Endodermal cell (in vitro differentiated cells): ENCODE results near the gene ARHGDIG. TPM values are rescaled to one million over a fixed set of nuclear protein-coding genes. Genes with fewer than 3 reads are reported as not detected.

ENCODE experiments used
- DNase-seq: peaks from one replicate; pipeline ENCODE4 v3.0.0-alpha.2; 2017
- H3K27ac ChIP-seq: 2 replicates; pipeline ENCODE4 v1.5.1; 2013; ENCODE audit warnings: mild to moderate bottlenecking, low read depth, low read length, moderate library complexity
- H3K27me3 ChIP-seq: 2 replicates; pipeline ENCODE4 v1.6.1; 2013; ENCODE audit warnings: mild to moderate bottlenecking, low read length, moderate library complexity; ENCODE audit not compliant: insufficient read depth, control insufficient read depth, poor library complexity, severe bottlenecking
- H3K36me3 ChIP-seq: 2 replicates; pipeline ENCODE4 v1.7.0; 2013; ENCODE audit warnings: mild to moderate bottlenecking, low read length, moderate library complexity; ENCODE audit not compliant: control insufficient read depth, insufficient read depth
- H3K4me1 ChIP-seq: one replicate; pipeline ENCODE4 v1.7.0; 2013; ENCODE audit warnings: low read length; ENCODE audit not compliant: control insufficient read depth, insufficient read depth
- H3K4me3 ChIP-seq: 2 replicates; pipeline ENCODE4 v1.5.1; 2013; ENCODE audit warnings: mild to moderate bottlenecking, low read length, moderate library complexity
- H3K9ac ChIP-seq: 2 replicates; pipeline ENCODE4 v1.6.1; 2013; ENCODE audit warnings: mild to moderate bottlenecking, low read length, moderate library complexity; ENCODE audit not compliant: poor library complexity, severe bottlenecking; ENCODE audit errors: extremely low read depth
- H3K9me3 ChIP-seq: 2 replicates; pipeline ENCODE4 v1.6.1; 2013; ENCODE audit warnings: mild to moderate bottlenecking, low read length, moderate library complexity; ENCODE audit not compliant: control insufficient read depth
- H3K27ac Mint-ChIP-seq: 2 replicates; pipeline ENCODE4 v1.8.0; 2020; ENCODE audit warnings: mixed read lengths
- H3K27me3 Mint-ChIP-seq: 2 replicates; pipeline ENCODE4 v1.8.0; 2021; ENCODE audit warnings: mild to moderate bottlenecking, mixed read lengths; ENCODE audit not compliant: insufficient read depth
- H3K36me3 Mint-ChIP-seq: 2 replicates; pipeline ENCODE4 v1.8.0; 2020; ENCODE audit warnings: low read depth, mixed read lengths
- H3K4me1 Mint-ChIP-seq: 2 replicates; pipeline ENCODE4 v1.8.0; 2020; ENCODE audit warnings: mixed read lengths
- H3K4me3 Mint-ChIP-seq: 2 replicates; pipeline ENCODE4 v1.8.0; 2020; ENCODE audit warnings: mild to moderate bottlenecking, moderate library complexity, mixed read lengths
- H3K9me3 Mint-ChIP-seq: 2 replicates; pipeline ENCODE4 v1.8.0; 2020; ENCODE audit warnings: mild to moderate bottlenecking, mixed read lengths
- CTCF ChIP-seq: fragments of 200-600 bp; sonication (generic); conservative IDR thresholded peaks from 2 replicates; pipeline ENCODE4 v1.5.0; 2021; ENCODE audit warnings: antibody characterized with exemption, mild to moderate bottlenecking
- WGBS, 2 experiments: methylation state at CpG; one replicate each; pipeline versions ENCODE4 v1.1.5 to v1.1.7; 2013; ENCODE audit warnings: missing lambda C conversion rate in 2 of 2, mixed read lengths in 1 of 2; ENCODE audit not compliant: insufficient coverage in 1 of 2, insufficient read length in 1 of 2; 5-methylcytosine and 5-hydroxymethylcytosine counted together
- total RNA-seq, 2 donors: library from RNA; stranded (reverse); fragmentation: NEBNext Ultra II Directional in 1 of 2; extraction: Animal tissue kit (Norgen Biotek cat#: 25700) in 1 of 2; gene quantifications; 2 replicates in 1 of 2; 3 replicates in 1 of 2; pipeline ENCODE4 v1.2.1, GENCODE V29; 2021

ARHGDIG gene
- total RNA-seq, 2 donors from 2014 or later: 6.8 to 19.2 TPM

GRCh38 chr16:290681-291405 lies 10.5 kb downstream of the ARHGDIG start:
- no peaks in the 10 kb centered on the region for H3K9me3 ChIP-seq
- TF ChIP-seq CTCF: no peak
- no peak overlapping the region for H3K4me3 ChIP-seq
- no peak overlapping the region for H3K4me3 Mint-ChIP-seq
- no peak overlapping the region for H3K27ac Mint-ChIP-seq
- peaks cover 36% of the 10 kb centered on the region for H3K36me3 Mint-ChIP-seq
- peaks cover 25% of the 10 kb centered on the region for H3K36me3 ChIP-seq
- no peak for DNase-seq
- H3K4me1 Mint-ChIP-seq: no peaks in the 10 kb centered on the region
- no peaks in the 10 kb centered on the region for H3K27me3 Mint-ChIP-seq
- no peaks in the 10 kb centered on the region for H3K27me3 ChIP-seq
- 95 to 96% methylated on average over 35 to 50 of the region's 50 CpGs for WGBS, 2 experiments
- H3K27ac ChIP-seq: no peak overlapping the region
- H3K4me1 ChIP-seq: no peaks in the 10 kb centered on the region
- H3K9ac ChIP-seq: no peak overlapping the region
- peaks cover 6% of the 10 kb centered on the region for H3K9me3 Mint-ChIP-seq

- DNase-seq: no peak
- 85 to 90% methylated on average over 13 to 17 of the region's 17 CpGs for WGBS, 2 experiments
- Mint-ChIP-seq H3K4me3 (no peak overlapping the region), H3K9me3 (peaks cover 3% of the 10 kb centered on the region), H3K27ac (no peak overlapping the region), H3K27me3 (no peaks in the 10 kb centered on the region), H3K36me3 (peaks cover 32% of the 10 kb centered on the region), H3K4me1 (no peaks in the 10 kb centered on the region)
- no peak overlapping the region for H3K4me3 ChIP-seq
- H3K27ac ChIP-seq: no peak overlapping the region
- H3K36me3 ChIP-seq: peaks cover 25% of the 10 kb centered on the region
- TF ChIP-seq CTCF: no peak
- H3K9ac ChIP-seq: no peak overlapping the region
- H3K4me1 ChIP-seq: no peaks in the 10 kb centered on the region
- no peaks in the 10 kb centered on the region for H3K27me3 ChIP-seq
- H3K9me3 ChIP-seq: no peaks in the 10 kb centered on the region
These were observed 11.1 kb downstream of the ARHGDIG start for GRCh38 chr16:291539-291938.

- Mint-ChIP-seq H3K36me3 (peaks cover 25% of the 10 kb centered on the region), H3K9me3 (no peaks in the 10 kb centered on the region), H3K27me3 (no peaks in the 10 kb centered on the region), H3K4me3 (no peak overlapping the region), H3K27ac (no peak overlapping the region), H3K4me1 (no peaks in the 10 kb centered on the region)
- Histone ChIP-seq H3K9me3 (no peaks in the 10 kb centered on the region), H3K27ac (no peak overlapping the region), H3K27me3 (no peaks in the 10 kb centered on the region), H3K4me1 (no peaks in the 10 kb centered on the region), H3K4me3 (no peak overlapping the region), H3K9ac (no peak overlapping the region), H3K36me3 (peaks cover 17% of the 10 kb centered on the region)
- WGBS, 2 experiments: 93% methylated on average over 10 to 28 of the region's 32 CpGs
- no peak for DNase-seq
- TF ChIP-seq CTCF: no peak
These were observed 12.8 kb downstream of the ARHGDIG start for GRCh38 chr16:293043-293775.
